Mucosa of rectum (tissue), 2 donors: Measurements from ENCODE around the gene LRIT1.

ENCODE experiments used
- H3K27ac ChIP-seq, 2 donors: one replicate each; pipeline ENCODE4 v1.7.0; 2013; ENCODE audit warnings: inconsistent platforms in 2 of 2, low read depth in 2 of 2, low read length in 2 of 2
- H3K27me3 ChIP-seq, 2 donors: one replicate each; pipeline ENCODE4 v1.7.0; 2013; ENCODE audit warnings: low read length in 2 of 2; ENCODE audit not compliant: control insufficient read depth in 2 of 2, insufficient read depth in 2 of 2
- H3K36me3 ChIP-seq, 2 donors: one replicate each; pipeline ENCODE4 v1.7.0; 2013; ENCODE audit warnings: low read length in 2 of 2; ENCODE audit not compliant: control insufficient read depth in 2 of 2, insufficient read depth in 2 of 2
- H3K4me1 ChIP-seq, 2 donors: one replicate each; pipeline ENCODE4 v1.7.0; 2013; ENCODE audit warnings: low read length in 2 of 2, mild to moderate bottlenecking in 1 of 2; ENCODE audit not compliant: control insufficient read depth in 2 of 2, insufficient read depth in 2 of 2
- H3K4me3 ChIP-seq, 2 donors: one replicate each; pipeline ENCODE4 v1.7.0; 2013; ENCODE audit warnings: low read length in 2 of 2
- H3K9ac ChIP-seq, 2 donors: one replicate each; pipeline ENCODE4 v1.7.0; 2013; ENCODE audit warnings: low read length in 2 of 2, low read depth in 1 of 2, mild to moderate bottlenecking in 1 of 2
- H3K9me3 ChIP-seq, 2 donors: one replicate each; pipeline ENCODE4 v1.7.0; 2013; ENCODE audit warnings: low read length in 2 of 2; ENCODE audit not compliant: control insufficient read depth in 2 of 2
- donor health status: healthy.
- donor health status: Normal muscosa, but diverticular disease.

The LRIT1 gene

DNA sequence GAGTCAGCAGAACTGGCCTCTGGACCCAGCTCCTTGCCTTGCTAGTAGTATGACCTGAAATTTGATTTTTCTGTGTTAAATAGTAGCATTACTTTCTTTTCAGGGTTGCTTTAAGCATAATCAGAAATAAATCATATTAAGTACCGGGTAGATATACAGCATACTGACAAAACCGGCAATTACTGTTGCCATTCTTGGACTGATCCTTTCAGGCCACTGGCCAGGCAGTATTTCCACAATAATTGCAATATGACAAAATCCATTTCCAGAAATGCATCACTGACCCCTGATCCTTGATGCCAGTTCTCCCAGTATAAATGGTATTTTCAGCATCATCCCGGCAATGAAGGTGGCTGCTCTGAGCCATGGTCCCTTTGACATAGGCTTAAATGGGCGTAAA is 6.9 kb downstream of the LRIT1 start:
- no peaks in the 10 kb centered on the region for H3K9me3 ChIP-seq
- H3K27ac ChIP-seq = no peak overlapping the region
- H3K27me3 ChIP-seq = peaks cover 0 to 3% of the 10 kb centered on the region in 2 donors
- no peak overlapping the region for H3K4me3 ChIP-seq
- no peak overlapping the region for H3K9ac ChIP-seq
- no peaks in the 10 kb centered on the region for H3K36me3 ChIP-seq
- no peaks in the 10 kb centered on the region for H3K4me1 ChIP-seq

DNA sequence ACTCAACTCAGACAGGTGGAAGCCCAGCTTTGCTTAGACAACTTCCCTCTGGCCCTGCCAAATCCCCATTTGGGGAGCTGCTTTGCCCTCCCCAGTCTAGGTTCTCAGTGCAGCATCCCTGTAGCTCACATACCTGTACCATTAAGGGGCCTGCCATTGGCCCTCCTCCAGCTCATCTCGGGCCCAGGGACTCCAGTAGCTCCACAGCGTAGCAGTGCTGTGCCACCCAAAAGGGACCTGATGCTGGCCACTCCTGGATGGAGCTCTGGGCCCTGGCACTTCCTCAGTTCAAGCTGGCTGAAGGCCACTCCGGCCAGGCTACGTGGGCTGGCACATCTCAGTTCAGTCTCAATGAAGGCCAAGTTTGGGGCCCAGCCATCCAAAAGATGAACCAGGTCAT is 7.4 kb downstream of the LRIT1 start:
- Histone ChIP-seq H3K27ac (no peak overlapping the region), H3K36me3 (no peaks in the 10 kb centered on the region), H3K27me3 (peaks cover 0 to 3% of the 10 kb centered on the region in 2 donors), H3K4me3 (no peak overlapping the region), H3K9ac (no peak overlapping the region), H3K4me1 (no peaks in the 10 kb centered on the region), H3K9me3 (no peaks in the 10 kb centered on the region)

DNA sequence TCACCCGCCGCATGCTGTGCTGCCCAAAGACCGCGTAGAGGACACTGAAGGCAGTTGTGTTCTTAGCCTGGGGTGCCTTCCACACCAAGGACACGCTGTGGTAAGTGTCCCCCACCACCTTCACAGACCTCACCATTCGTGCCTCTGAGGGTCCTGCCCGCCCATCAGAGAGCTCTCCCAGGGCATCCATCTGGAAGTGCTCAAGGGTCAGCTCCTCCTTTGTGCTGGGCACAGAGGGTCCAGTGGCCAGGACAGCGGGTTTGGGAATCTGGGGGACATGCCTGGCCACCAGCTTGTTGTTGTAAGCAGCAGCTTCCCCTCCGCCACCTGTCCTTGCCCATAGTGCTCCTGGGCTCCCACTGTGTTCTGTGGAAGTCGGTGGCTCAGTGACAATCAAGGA is 9.0 kb downstream of the LRIT1 start:
- Histone ChIP-seq H3K27me3 (peaks cover 0 to 3% of the 10 kb centered on the region in 2 donors), H3K36me3 (no peaks in the 10 kb centered on the region), H3K4me3 (no peak overlapping the region), H3K27ac (no peak overlapping the region), H3K4me1 (no peaks in the 10 kb centered on the region), H3K9me3 (no peaks in the 10 kb centered on the region), H3K9ac (no peak overlapping the region)

DNA sequence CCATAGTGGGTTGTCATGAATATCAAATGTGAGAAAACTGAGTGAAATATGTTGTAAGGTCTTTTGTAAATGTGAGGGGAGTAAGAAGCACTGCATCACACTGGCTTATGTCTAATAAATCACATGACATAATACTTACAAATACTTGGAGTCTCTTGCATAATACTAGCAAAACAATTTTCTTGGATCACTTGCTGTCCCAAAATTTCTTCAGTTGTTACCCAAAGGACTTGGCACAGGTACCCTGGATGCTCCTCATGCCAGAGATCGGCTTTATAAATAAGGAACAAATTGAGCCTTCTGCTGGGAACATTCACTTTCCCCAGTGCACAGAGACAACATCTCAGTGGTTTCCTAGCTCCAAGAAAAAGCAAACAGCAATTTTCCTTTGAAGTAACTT is 11.0 kb downstream of the LRIT1 start:
- H3K9me3 ChIP-seq = no peaks in the 10 kb centered on the region
- peaks cover 0 to 3% of the 10 kb centered on the region in 2 donors for H3K27me3 ChIP-seq
- no peaks in the 10 kb centered on the region for H3K36me3 ChIP-seq
- no peak overlapping the region for H3K9ac ChIP-seq
- H3K4me1 ChIP-seq = no peaks in the 10 kb centered on the region
- H3K4me3 ChIP-seq = no peak overlapping the region
- no peak overlapping the region for H3K27ac ChIP-seq

DNA sequence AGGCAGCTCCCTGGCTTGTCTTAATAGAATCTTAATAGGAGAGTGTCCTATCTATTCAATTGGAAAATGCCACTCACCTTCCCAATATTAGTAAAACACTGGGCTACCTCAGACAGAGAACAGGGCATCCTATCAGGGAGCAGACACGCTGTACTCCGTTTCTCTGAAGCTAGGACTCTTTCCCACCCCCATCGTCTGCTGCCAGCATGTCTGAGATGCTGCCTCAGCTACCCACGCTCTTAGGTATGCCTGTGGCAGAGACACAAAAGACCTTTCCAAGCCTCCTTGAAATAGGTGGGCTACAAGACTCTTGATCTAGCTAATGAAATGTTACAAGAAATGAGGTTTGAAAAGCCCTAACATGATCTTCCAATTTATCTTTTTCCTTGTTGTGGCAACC is 13.5 kb downstream of the LRIT1 start:
- Histone ChIP-seq H3K36me3 (no peaks in the 10 kb centered on the region), H3K9me3 (no peaks in the 10 kb centered on the region), H3K9ac (no peak overlapping the region), H3K27ac (no peak overlapping the region), H3K4me1 (no peaks in the 10 kb centered on the region), H3K27me3 (peaks cover 0 to 3% of the 10 kb centered on the region in 2 donors), H3K4me3 (no peak overlapping the region)

DNA sequence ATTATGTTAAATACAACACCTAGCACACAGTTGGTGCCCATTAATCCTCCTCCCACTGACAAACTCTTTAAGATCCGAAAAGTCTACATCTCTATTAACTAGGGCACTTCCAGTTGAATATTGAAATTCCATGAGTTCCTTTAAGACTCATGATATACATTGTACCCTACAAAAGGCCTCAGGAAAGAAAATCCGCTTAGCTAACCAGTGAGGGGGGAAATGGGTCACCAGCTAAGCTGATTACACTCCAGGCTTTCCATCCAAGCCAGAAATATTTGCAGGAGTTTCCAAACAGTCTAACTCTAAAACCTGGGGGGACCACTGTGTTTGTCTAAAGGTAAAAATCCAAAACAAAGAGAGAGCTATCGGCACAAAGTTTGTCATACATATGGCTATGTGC is 14.7 kb downstream of the LRIT1 start:
- no peaks in the 10 kb centered on the region for H3K36me3 ChIP-seq
- H3K27ac ChIP-seq = no peak overlapping the region
- no peaks in the 10 kb centered on the region for H3K4me1 ChIP-seq
- no peaks in the 10 kb centered on the region for H3K9me3 ChIP-seq
- H3K4me3 ChIP-seq = no peak overlapping the region
- no peaks in the 10 kb centered on the region for H3K27me3 ChIP-seq
- H3K9ac ChIP-seq = no peak overlapping the region

DNA sequence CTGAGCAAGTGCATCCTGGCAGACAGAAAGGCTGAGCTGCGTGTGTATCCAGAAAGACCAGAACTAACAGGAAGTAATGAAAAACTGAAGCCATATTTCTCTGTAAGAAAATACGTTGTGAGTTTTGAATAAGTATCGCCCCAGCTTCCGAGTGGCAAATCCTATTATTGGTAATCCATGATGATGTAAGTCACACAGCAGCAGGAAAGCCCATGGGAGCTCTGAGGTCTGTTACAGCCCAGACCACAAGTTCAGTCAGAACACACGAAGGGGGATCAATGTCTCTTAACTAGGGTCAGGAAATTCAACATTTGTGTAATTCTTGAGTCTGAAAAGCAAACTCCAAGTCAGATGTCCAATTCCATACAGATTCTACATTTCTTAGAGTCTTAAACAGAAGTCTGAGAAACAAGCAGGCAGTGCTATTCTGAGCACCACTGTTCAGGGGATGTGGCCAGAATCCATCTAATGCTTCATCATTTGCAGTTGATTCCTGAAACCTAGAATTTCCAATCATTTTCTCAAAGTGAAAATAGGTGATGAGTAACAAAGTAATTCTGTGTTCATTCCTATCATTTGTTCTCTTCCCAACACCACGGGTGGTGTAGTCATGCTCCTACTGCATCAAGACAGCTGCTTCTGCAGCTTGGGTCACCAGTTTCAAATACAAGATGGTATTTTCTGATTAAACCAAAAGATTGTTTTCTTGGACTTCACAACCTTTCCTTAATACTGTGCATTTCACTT is 15.7 kb downstream of the LRIT1 start, which contains the start of gene LRIT2:
TSS of gene LRIT2 (minus strand) at position 118 of the 747 bp plus-strand sequence. CDS start at position 94, 24 bp downstream.
- Histone ChIP-seq H3K27ac (no peak within 1 kb of the TSS), H3K9me3 (no peaks in the 10 kb centered on the region), H3K27me3 (no peaks in the 10 kb centered on the region), H3K9ac (no peak within 1 kb of the TSS), H3K36me3 (no peaks in the 10 kb centered on the region), H3K4me3 (no peak within 1 kb of the TSS), H3K4me1 (no peaks in the 10 kb centered on the region)

DNA sequence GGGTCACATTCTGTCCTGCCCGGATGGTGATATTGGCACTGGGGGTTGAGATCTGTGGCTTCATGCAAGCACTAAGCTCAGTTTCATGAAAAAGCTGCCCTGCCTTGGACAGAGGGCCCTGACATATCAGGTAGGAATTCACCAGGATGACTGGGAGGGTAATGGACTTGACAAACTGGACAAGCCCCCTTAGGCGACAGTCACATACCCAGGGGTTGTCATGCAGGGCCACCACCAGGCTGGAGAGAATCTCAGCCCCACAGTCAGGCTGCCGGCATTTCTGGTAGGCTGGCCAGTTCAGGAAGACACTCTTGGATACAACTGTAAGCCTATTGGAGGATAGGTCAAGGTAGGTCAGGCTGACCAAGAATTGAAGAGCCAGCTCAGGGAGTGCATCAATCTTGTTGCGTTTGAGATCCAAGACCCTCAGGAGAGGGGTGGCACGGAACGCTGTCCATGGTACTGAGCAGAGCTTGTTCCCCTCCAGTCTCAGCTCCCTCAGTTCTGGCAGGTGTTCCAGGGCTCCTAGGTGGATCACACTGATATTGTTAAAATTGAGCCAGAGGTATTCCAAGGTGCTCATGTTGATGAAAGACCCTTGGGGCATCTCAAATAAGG is 16.8 kb downstream of the LRIT1 start:
- Histone ChIP-seq H3K9ac (no peak overlapping the region), H3K27me3 (no peaks in the 10 kb centered on the region), H3K4me1 (no peaks in the 10 kb centered on the region), H3K27ac (no peak overlapping the region), H3K9me3 (no peaks in the 10 kb centered on the region), H3K4me3 (no peak overlapping the region), H3K36me3 (no peaks in the 10 kb centered on the region)

DNA sequence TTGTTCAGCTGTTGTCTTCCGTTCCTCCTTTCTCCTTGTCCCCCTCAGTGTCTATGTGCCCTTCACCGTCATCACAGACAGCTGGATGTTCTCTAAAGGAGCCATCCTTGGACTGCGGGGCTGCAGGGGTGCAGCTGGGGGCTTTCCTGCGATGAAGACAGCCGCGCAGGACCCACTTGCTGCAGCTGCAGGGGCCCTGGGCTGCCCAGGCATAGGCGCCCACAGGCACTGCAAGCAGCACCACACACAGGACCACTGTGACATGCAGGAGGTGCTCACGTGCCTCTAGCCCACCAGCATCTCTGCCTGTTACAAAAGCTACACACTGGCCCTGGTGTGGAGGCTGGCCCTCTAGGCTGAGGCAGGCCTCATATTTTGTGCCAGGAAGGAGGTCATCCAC is 19.4 kb downstream of the LRIT1 start:
- Histone ChIP-seq H3K27ac (no peak overlapping the region), H3K36me3 (peaks cover 3 to 11% of the 10 kb centered on the region in 2 donors), H3K9me3 (no peaks in the 10 kb centered on the region), H3K9ac (no peak overlapping the region), H3K4me1 (no peaks in the 10 kb centered on the region), H3K27me3 (no peaks in the 10 kb centered on the region), H3K4me3 (no peak overlapping the region)

DNA sequence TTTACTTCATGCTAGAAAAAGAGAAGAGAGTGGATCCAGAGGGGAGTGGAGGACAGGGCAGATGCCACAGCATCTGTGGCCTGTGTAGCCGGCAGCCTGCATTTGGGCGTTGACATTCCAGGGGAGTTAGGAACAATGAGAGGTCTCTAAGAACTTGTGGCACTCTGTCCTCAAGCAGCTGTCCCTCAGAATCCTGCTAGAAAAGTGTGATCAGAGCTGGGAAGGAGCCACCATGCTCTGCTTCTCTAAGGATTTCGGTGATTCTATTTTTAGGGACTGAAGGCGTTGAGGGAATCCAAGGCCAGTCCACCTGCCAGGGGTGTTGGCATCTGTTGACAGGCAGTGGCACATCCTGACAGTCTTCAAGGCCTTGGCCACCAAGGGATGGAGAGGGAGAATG is 23.6 kb downstream of the LRIT1 start:
- Histone ChIP-seq H3K27ac (no peak overlapping the region), H3K4me1 (no peaks in the 10 kb centered on the region), H3K4me3 (no peak overlapping the region), H3K27me3 (no peaks in the 10 kb centered on the region), H3K36me3 (peaks cover 26 to 42% of the 10 kb centered on the region in 2 donors), H3K9ac (no peak overlapping the region), H3K9me3 (no peaks in the 10 kb centered on the region)
